ENCODE measurements around the gene SNX10. TPM values are rescaled to one million over a fixed set of nuclear protein-coding genes. Genes with fewer than 3 reads are reported as not detected.

SNX10 gene
- total and polyA plus RNA-seq, 2 of the 8 experiments (the other 6 are each of a cell fraction or from before 2014, with no cell fraction given): 4.4 to 9.6 TPM

GRCh38 chr7:26378016-26378415 is 86.4 kb downstream of the SNX10 start:
- Histone ChIP-seq H3K9ac (replicated peaks in 1 of 4; ENCODE audit: extremely low read depth in 1 of 4, low read depth in 3 of 4, low read length in 3 of 4) (no peak overlapping the region), H2BK5ac (ENCODE audit: low read depth, low read length) (no peak overlapping the region), H3K36me3 (ENCODE audit: control insufficient read depth in 2 of 4, insufficient read depth in 4 of 4, low read length in 3 of 4) (no peaks in the 10 kb centered on the region), H3K14ac (ENCODE audit: insufficient read length) (no peak overlapping the region), H3K4me2 (ENCODE audit: insufficient read depth in 1 of 2, low read depth in 2 of 2, low read length in 2 of 2) (no peak overlapping the region; a peak in 1 of 4 replicates), H2AFZ (ENCODE audit: low read length) (no peak overlapping the region), H3K23me2 (ENCODE audit: low read depth, low read length) (peaks cover 2% of the 10 kb centered on the region; the same call in 1 of the 2 replicates), H3K4me3 (ENCODE audit: extremely low read depth in 1 of 4, insufficient read depth in 2 of 4, low read depth in 3 of 4, low read length in 4 of 4) (no peak overlapping the region), H3K27me3 (replicated peaks in 1 of 4; ENCODE audit: control insufficient read depth in 3 of 4, extremely low read depth in 1 of 4, insufficient read depth in 3 of 4, low read length in 3 of 4) (no peaks in the 10 kb centered on the region), H2AK5ac (ENCODE audit: low read depth, low read length) (no peak overlapping the region), H3K9me3 (ENCODE audit: insufficient read depth in 2 of 2, low read depth in 1 of 2, low read length in 1 of 2) (no peaks in the 10 kb centered on the region), H3K4ac (replicated peaks; ENCODE audit: insufficient read length, low read depth, low read length) (no peak overlapping the region), H2BK12ac (ENCODE audit: low read depth, low read length) (no peak overlapping the region), H3K4me1 (replicated peaks in 1 of 4; ENCODE audit: control insufficient read depth in 3 of 4, insufficient read depth in 4 of 4, low read length in 3 of 4) (peaks cover 0 to 2% (median under 1%) of the 10 kb centered on the region in 4 experiments; a peak in 2 of 7 replicates), H4K5ac (ENCODE audit: insufficient read length, low read depth, low read length) (no peak overlapping the region), H3K79me2 (ENCODE audit: control insufficient read depth in 1 of 2, insufficient read depth in 2 of 2, low read length in 2 of 2) (no peaks in the 10 kb centered on the region), H2BK120ac (replicated peaks; ENCODE audit: low read depth, low read length) (no peak overlapping the region), H2BK15ac (ENCODE audit: low read length) (no peak overlapping the region), H2BK20ac (ENCODE audit: low read length) (no peak overlapping the region), H4K20me1 (replicated peaks in 1 of 2; ENCODE audit: control insufficient read depth in 1 of 2, insufficient read depth in 2 of 2, low read length in 2 of 2) (no peaks in the 10 kb centered on the region), H3K23ac (ENCODE audit: insufficient read length) (no peak overlapping the region), H3K27ac (ENCODE audit: low read depth, low read length) (no peak overlapping the region), H3K56ac (replicated peaks; ENCODE audit: insufficient read length, low read depth, low read length) (no peak overlapping the region), H4K91ac (replicated peaks; ENCODE audit: insufficient read length, low read length) (no peak overlapping the region), H3K18ac (ENCODE audit: extremely low read depth, low read length) (no peak overlapping the region), H3K79me1 (ENCODE audit: low read depth, low read length) (no peaks in the 10 kb centered on the region), H4K8ac (ENCODE audit: extremely low read depth, insufficient read depth, low read length) (no peak overlapping the region)
- WGBS, 2 experiments (ENCODE audit: extremely low coverage in 1 of 2, insufficient coverage in 1 of 2, insufficient read length in 1 of 2, insufficient replicate concordance in 2 of 2, low coverage in 1 of 2, low lambda C conversion rate in 2 of 2, missing lambda C conversion rate in 1 of 2): 84% methylated on average over 7 of the region's 7 CpGs; no CpG with 5 or more reads in 1 of the 2 experiments
- ChIA-PET POLR2A (ENCODE audit: partially characterized antibody) (interaction anchor here (2.6 kb wide), 1 partner anchor 21 kb away, joined by 13 read pairs; no protein-coding TSS in a partner anchor), CTCF (ENCODE audit: partially characterized antibody) (interaction anchor here (0.8 to 3.1 kb wide), 18 partner anchors 8 to 305 kb away, joined by 3 to 38 read pairs (median 4); no protein-coding TSS in a partner anchor)
- DNase-seq (ENCODE audit: low read depth in 1 of 2, low spot score in 2 of 2) (no peak), FAIRE-seq (no peak)
- TF ChIP-seq BRCA1 (IDR thresholded peaks at IDR 0.05; ENCODE audit: low read depth, low read length): no peak
- no peak for TF ChIP-seq CEBPB (IDR thresholded peaks at IDR 0.05; ENCODE audit: low read depth, low read length)
- no peak for TF ChIP-seq TBP (IDR thresholded peaks at IDR 0.05; ENCODE audit: low read depth, low read length)
- TF ChIP-seq HDAC6 (IDR thresholded peaks at IDR 0.05; ENCODE audit: low read depth, low read length): no peak
- TF ChIP-seq ATF3 (IDR thresholded peaks at IDR 0.05; ENCODE audit: insufficient read depth, low read depth, low read length): no peak
- TF ChIP-seq CTBP2 (IDR thresholded peaks at IDR 0.05; ENCODE audit: borderline replicate concordance, insufficient read depth, insufficient read length, low read length): no peak
- no peak for TF ChIP-seq ASH2L (IDR thresholded peaks at IDR 0.05; ENCODE audit: low read length)
- TF ChIP-seq TAF1 (IDR thresholded peaks at IDR 0.05; ENCODE audit: low read depth, low read length): no peak
- TF ChIP-seq RXRA (IDR thresholded peaks at IDR 0.05; ENCODE audit: insufficient read depth, low read depth, low read length): no peak
- TF ChIP-seq BACH1 (IDR thresholded peaks at IDR 0.05; ENCODE audit: low read length): no peak
- no peak for TF ChIP-seq MAX (IDR thresholded peaks at IDR 0.05)
- TF ChIP-seq NANOG (IDR thresholded peaks at IDR 0.05; ENCODE audit: insufficient read depth, low read depth, low read length, poor library complexity, severe bottlenecking): no peak
- TF ChIP-seq GTF2F1 (IDR thresholded peaks at IDR 0.05; ENCODE audit: borderline replicate concordance, low read depth, low read length): no peak

Data from H1 (cell line).